Panc1 (cell line): ENCODE data around the gene CDKAL1. TPM values are rescaled to one million over a fixed set of nuclear protein-coding genes. Genes with fewer than 3 reads are reported as not detected.
A peak's percentile ranks its signal among the peaks of the same experiment; 100 is the strongest.

Source experiments
- ATAC-seq: fragments of 200-7000 bp; cut with Tn5 transposase; 2 replicates; pipeline ENCODE4 v1.9.1; 2020; ENCODE audit warnings: mild to moderate bottlenecking, moderate library complexity
- BruUV-seq: library from RNA; stranded (reverse); fragments of 400-500 nt; replicated peaks from 2 replicates; lab custom pipeline; 2021; lab: Mats Ljungman, UMichigan
- CTCF ChIA-PET: fragments of 300-600 bp; sonication (Branson Sonifier 250); formaldehyde crosslinking; loops from one replicate; lab custom pipeline; 2022; ENCODE audit warnings: antibody characterized with exemption; lab: Charles Lee
- POLR2A ChIA-PET: fragments of 300-600 bp; sonication (Branson Sonifier 250); formaldehyde crosslinking; loops from one replicate; lab custom pipeline; 2022; ENCODE audit warnings: antibody characterized with exemption; lab: Charles Lee
- DNase-seq: peaks from one replicate; pipeline ENCODE4 v3.0.0-alpha.2; 2010; ENCODE audit warnings: low read depth, low spot score
- H3K27ac ChIP-seq: 2 replicates; pipeline ENCODE4 v1.5.1; 2011; ENCODE audit warnings: mild to moderate bottlenecking, low read length, inconsistent platforms
- H3K27me3 ChIP-seq: fragments of 200-500 bp; sonication (Bioruptor generic); 2 replicates; pipeline ENCODE4 v1.6.0; 2014; ENCODE audit warnings: low read length, inconsistent platforms; ENCODE audit not compliant: control insufficient read depth, insufficient read depth
- H3K36me3 ChIP-seq: fragments of 200-500 bp; sonication (Bioruptor generic); 2 replicates; pipeline ENCODE4 v1.5.1; 2014; ENCODE audit warnings: inconsistent platforms, mild to moderate bottlenecking, low read length, moderate library complexity; ENCODE audit not compliant: control insufficient read depth, insufficient read depth
- H3K4me1 ChIP-seq: 2 replicates; pipeline ENCODE4 v1.5.1; 2011; ENCODE audit warnings: inconsistent platforms, mild to moderate bottlenecking, low read length, moderate library complexity; ENCODE audit not compliant: control insufficient read depth, insufficient read depth
- H3K4me3 ChIP-seq, 2 experiments: 2 replicates each; pipeline ENCODE4 v1.5.1; 2011 to 2012; ENCODE audit warnings: low read depth in 2 of 2, low read length in 2 of 2, mild to moderate bottlenecking in 2 of 2, inconsistent platforms in 1 of 2, moderate library complexity in 1 of 2
- H3K9me3 ChIP-seq: fragments of 200-500 bp; sonication (Bioruptor generic); 2 replicates; pipeline ENCODE4 v1.5.1; 2014; ENCODE audit warnings: low read depth, mild to moderate bottlenecking, inconsistent platforms, low read length, moderate library complexity; ENCODE audit not compliant: control insufficient read depth, insufficient read depth
- POLR2AphosphoS5 ChIP-seq: IDR thresholded peaks from 2 replicates; pipeline ENCODE4 v1.6.1; 2012; ENCODE audit warnings: mild to moderate bottlenecking, low read depth, low read length, moderate library complexity
- SIN3A ChIP-seq: IDR thresholded peaks from 2 replicates; pipeline ENCODE4 v1.6.1; 2012; ENCODE audit warnings: low read depth, mild to moderate bottlenecking, low read length, moderate library complexity, borderline replicate concordance; ENCODE audit not compliant: insufficient read depth
- TCF7L2 ChIP-seq: IDR thresholded peaks from 2 replicates; pipeline ENCODE4 v1.6.1; 2011; ENCODE audit warnings: mild to moderate bottlenecking, low read depth, low read length, inconsistent platforms
- in situ Hi-C: cut with HindIII; loops from 2 replicates; pipeline ENCODE4 v1.10.0; 2016; ENCODE audit warnings: low sequenced_read_pairs, low pct_unique_long_range_greater_than_20kb
- intact Hi-C: fragments of 100-400 bp; cut with micrococcal nuclease; formaldehyde crosslinking; loops from one replicate; pipeline ENCODE4 v1.10.0; 2022; ENCODE audit not compliant: unreplicated experiment
- total RNA-seq: library from RNA; stranded (reverse); gene quantifications from one replicate; pipeline ENCODE4 v1.2.1, GENCODE V29; 2021; ENCODE audit not compliant: unreplicated experiment
- TF ChIP-seq, protein P1 (sequence below): fragments of 450-650 bp; IDR thresholded peaks from 2 replicates; pipeline ENCODE4 v1.5.1; 2017; ENCODE audit warnings: mild to moderate bottlenecking
- TF ChIP-seq, protein P2 (sequence below), 2 experiments: IDR thresholded peaks; 2 replicates each; pipeline ENCODE4 v1.6.1; 2011 to 2012; ENCODE audit warnings: low read depth in 2 of 2, control low read depth in 1 of 2, low read length in 1 of 2, mild to moderate bottlenecking in 1 of 2, moderate library complexity in 1 of 2; ENCODE audit not compliant: insufficient read depth in 1 of 2

The CDKAL1 gene
- total RNA-seq, 1 experiment from 2014 or later, result 14.5 TPM

DNA sequence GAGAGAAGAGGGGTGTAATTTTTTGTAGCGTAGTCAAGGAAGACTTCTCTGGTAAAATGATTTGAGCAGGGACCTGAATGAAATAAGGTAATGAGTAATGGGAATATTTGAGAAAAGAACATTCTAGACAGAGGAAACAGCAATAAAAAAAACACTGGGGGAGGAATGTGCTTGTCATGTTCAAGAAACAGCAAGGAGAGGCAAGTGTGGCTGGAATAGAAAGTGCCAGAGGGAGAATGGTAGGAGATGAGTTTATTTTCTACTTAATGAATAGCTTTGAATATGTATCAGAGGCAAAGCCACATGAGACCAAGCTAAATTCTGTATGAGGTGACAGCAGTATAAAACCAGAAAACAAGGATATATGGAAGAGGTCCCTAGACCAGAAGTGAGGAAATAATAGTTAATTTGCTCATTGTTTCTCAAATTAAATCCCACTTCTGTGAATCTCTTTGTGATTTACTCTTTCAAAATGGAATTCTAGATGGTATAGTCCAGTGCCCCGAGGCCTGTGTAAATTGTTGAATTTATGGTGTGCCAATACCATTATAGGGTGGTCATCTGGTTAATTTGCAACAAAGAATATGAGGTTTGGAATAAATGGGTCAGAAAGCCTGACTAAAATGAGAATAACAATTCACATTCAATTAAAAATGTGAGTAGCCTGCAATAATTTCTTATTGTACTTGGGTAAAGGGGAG, 170.2 kb downstream of the CDKAL1 start:
- Histone ChIP-seq H3K27ac (no peak overlapping the region), H3K4me3 (no peak overlapping the region), H3K9me3 (no peaks in the 10 kb centered on the region), H3K27me3 (no peaks in the 10 kb centered on the region), H3K36me3 (no peaks in the 10 kb centered on the region), H3K4me1 (no peaks in the 10 kb centered on the region)
- POLR2A ChIA-PET, result no interaction called here
- CTCF ChIA-PET, result no interaction called here
- in situ Hi-C loops (no loop called here), intact Hi-C loops (no loop called here)
- TF ChIP-seq SIN3A (no peak), POLR2AphosphoS5 (no peak), TCF7L2 (no peak)
- TF ChIP-seq, protein P1, sequence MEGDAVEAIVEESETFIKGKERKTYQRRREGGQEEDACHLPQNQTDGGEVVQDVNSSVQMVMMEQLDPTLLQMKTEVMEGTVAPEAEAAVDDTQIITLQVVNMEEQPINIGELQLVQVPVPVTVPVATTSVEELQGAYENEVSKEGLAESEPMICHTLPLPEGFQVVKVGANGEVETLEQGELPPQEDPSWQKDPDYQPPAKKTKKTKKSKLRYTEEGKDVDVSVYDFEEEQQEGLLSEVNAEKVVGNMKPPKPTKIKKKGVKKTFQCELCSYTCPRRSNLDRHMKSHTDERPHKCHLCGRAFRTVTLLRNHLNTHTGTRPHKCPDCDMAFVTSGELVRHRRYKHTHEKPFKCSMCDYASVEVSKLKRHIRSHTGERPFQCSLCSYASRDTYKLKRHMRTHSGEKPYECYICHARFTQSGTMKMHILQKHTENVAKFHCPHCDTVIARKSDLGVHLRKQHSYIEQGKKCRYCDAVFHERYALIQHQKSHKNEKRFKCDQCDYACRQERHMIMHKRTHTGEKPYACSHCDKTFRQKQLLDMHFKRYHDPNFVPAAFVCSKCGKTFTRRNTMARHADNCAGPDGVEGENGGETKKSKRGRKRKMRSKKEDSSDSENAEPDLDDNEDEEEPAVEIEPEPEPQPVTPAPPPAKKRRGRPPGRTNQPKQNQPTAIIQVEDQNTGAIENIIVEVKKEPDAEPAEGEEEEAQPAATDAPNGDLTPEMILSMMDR, result no peak
- TF ChIP-seq, protein P2, sequence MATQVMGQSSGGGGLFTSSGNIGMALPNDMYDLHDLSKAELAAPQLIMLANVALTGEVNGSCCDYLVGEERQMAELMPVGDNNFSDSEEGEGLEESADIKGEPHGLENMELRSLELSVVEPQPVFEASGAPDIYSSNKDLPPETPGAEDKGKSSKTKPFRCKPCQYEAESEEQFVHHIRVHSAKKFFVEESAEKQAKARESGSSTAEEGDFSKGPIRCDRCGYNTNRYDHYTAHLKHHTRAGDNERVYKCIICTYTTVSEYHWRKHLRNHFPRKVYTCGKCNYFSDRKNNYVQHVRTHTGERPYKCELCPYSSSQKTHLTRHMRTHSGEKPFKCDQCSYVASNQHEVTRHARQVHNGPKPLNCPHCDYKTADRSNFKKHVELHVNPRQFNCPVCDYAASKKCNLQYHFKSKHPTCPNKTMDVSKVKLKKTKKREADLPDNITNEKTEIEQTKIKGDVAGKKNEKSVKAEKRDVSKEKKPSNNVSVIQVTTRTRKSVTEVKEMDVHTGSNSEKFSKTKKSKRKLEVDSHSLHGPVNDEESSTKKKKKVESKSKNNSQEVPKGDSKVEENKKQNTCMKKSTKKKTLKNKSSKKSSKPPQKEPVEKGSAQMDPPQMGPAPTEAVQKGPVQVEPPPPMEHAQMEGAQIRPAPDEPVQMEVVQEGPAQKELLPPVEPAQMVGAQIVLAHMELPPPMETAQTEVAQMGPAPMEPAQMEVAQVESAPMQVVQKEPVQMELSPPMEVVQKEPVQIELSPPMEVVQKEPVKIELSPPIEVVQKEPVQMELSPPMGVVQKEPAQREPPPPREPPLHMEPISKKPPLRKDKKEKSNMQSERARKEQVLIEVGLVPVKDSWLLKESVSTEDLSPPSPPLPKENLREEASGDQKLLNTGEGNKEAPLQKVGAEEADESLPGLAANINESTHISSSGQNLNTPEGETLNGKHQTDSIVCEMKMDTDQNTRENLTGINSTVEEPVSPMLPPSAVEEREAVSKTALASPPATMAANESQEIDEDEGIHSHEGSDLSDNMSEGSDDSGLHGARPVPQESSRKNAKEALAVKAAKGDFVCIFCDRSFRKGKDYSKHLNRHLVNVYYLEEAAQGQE (IDR thresholded peaks at IDR 0.05; ENCODE audit: insufficient read depth in 1 of 2, low read depth in 2 of 2, low read length in 1 of 2), result no peak
- BruUV-seq, result no TSS peak
- no peak for ATAC-seq
- no peak for DNase-seq

DNA sequence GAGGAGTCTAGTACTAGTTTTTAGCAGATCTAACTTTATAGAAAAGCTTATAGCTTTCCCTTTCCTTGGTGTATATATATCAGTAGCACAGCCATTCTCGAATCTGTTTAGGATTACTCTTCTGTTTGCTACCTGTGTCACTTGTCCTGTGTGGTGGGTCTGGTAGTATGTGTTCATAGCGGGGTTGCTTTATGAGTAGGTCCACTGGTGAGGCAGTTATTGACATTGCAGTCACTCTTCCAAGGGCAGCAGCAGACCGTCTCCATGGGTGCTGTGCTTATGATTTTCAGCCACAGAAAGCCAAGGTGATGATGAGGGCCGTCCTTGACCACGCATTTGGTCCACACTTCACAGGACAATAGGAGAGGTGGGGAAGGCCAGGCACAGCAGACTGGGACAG, 171.5 kb downstream of the CDKAL1 start:
- ChIA-PET CTCF (no interaction called here), POLR2A (no interaction called here)

More for the DNA sequence above, 171.5 kb downstream of the CDKAL1 start:
- Histone ChIP-seq H3K4me1 (no peaks in the 10 kb centered on the region), H3K27ac (no peak overlapping the region), H3K36me3 (no peaks in the 10 kb centered on the region), H3K9me3 (no peaks in the 10 kb centered on the region), H3K4me3 (no peak overlapping the region), H3K27me3 (no peaks in the 10 kb centered on the region)
- intact Hi-C loops (no loop called here), in situ Hi-C loops (no loop called here)
- ATAC-seq (peak; percentile 26; the same call in 1 of the 2 replicates), DNase-seq (no peak)
- TF ChIP-seq TCF7L2 (no peak), SIN3A (no peak), POLR2AphosphoS5 (no peak)
- TF ChIP-seq, protein P1, result no peak
- TF ChIP-seq, protein P2 (IDR thresholded peaks at IDR 0.05; ENCODE audit: insufficient read depth in 1 of 2, low read depth in 2 of 2, low read length in 1 of 2), result no peak
- no TSS peak for BruUV-seq
